ENCODE measurements around the gene RCBTB2. TPM values are rescaled to one million over a fixed set of nuclear protein-coding genes. Genes with fewer than 3 reads are reported as not detected.
A peak's percentile ranks its signal among the peaks of the same experiment; 100 is the strongest.

RCBTB2 gene
- total RNA-seq, 1 donor from 2014 or later: 1.8 TPM

GRCh38 chr13:48493066-48493765 is 39.7 kb downstream of the RCBTB2 start:
- peak; percentile 33 for DNase-seq (ENCODE audit: low read depth)
- H3K4me3 ChIP-seq (ENCODE audit: low read depth, low read length): no peak overlapping the region
- FAIRE-seq: no peak
- H3K27me3 ChIP-seq (ENCODE audit: control insufficient read depth, insufficient read depth, low read length): no peaks in the 10 kb centered on the region
- H3K36me3 ChIP-seq (ENCODE audit: control insufficient read depth, insufficient read depth, low read length): no peaks in the 10 kb centered on the region
- TF ChIP-seq CTCF (IDR thresholded peaks at IDR 0.05; ENCODE audit: insufficient read depth, low read length, severe bottlenecking): no peak

GRCh38 chr13:48492470-48493065 is 40.3 kb downstream of the RCBTB2 start:
- no peak for TF ChIP-seq CTCF (IDR thresholded peaks at IDR 0.05; ENCODE audit: insufficient read depth, low read length, severe bottlenecking)
- Histone ChIP-seq H3K4me3 (ENCODE audit: low read depth, low read length) (no peak overlapping the region), H3K36me3 (ENCODE audit: control insufficient read depth, insufficient read depth, low read length) (no peaks in the 10 kb centered on the region), H3K27me3 (ENCODE audit: control insufficient read depth, insufficient read depth, low read length) (no peaks in the 10 kb centered on the region)
- FAIRE-seq (no peak), DNase-seq (ENCODE audit: low read depth) (no peak)

- Histone ChIP-seq H3K4me3 (ENCODE audit: low read depth, low read length) (no peak overlapping the region), H3K27me3 (ENCODE audit: control insufficient read depth, insufficient read depth, low read length) (no peaks in the 10 kb centered on the region), H3K36me3 (ENCODE audit: control insufficient read depth, insufficient read depth, low read length) (no peaks in the 10 kb centered on the region)
- FAIRE-seq: no peak
- no peak for TF ChIP-seq CTCF (IDR thresholded peaks at IDR 0.05; ENCODE audit: insufficient read depth, low read length, severe bottlenecking)
- DNase-seq (ENCODE audit: low read depth): no peak
Measured at GRCh38 chr13:48492096-48492440, 40.8 kb downstream of the RCBTB2 start.

- no peak for FAIRE-seq
- Histone ChIP-seq H3K4me3 (ENCODE audit: low read depth, low read length) (no peak overlapping the region), H3K27me3 (ENCODE audit: control insufficient read depth, insufficient read depth, low read length) (no peaks in the 10 kb centered on the region), H3K36me3 (ENCODE audit: control insufficient read depth, insufficient read depth, low read length) (no peaks in the 10 kb centered on the region)
- TF ChIP-seq CTCF (IDR thresholded peaks at IDR 0.05; ENCODE audit: insufficient read depth, low read length, severe bottlenecking): no peak
- DNase-seq (ENCODE audit: low read depth): no peak
Measured at GRCh38 chr13:48491423-48492095, 41.3 kb downstream of the RCBTB2 start.

- H3K36me3 ChIP-seq (ENCODE audit: control insufficient read depth, insufficient read depth, low read length): no peaks in the 10 kb centered on the region
- H3K27me3 ChIP-seq (ENCODE audit: control insufficient read depth, insufficient read depth, low read length): no peaks in the 10 kb centered on the region
- DNase-seq (ENCODE audit: low read depth): no peak
- FAIRE-seq: no peak
- H3K4me3 ChIP-seq (ENCODE audit: low read depth, low read length): no peak overlapping the region
- no peak for TF ChIP-seq CTCF (IDR thresholded peaks at IDR 0.05; ENCODE audit: insufficient read depth, low read length, severe bottlenecking)
Measured at GRCh38 chr13:48490241-48490640, 42.6 kb downstream of the RCBTB2 start.

All from bronchial epithelial cell (primary cell).